GM21717 (cell line): Measurements from ENCODE around the gene GAA.
"Not testable (repeated sequence)": the region's sequence is repeated elsewhere in the genome, so short reads cannot be mapped to it uniquely, and the experiment has no call there.

Experiments
- ATAC-seq: cut with Tn5 transposase; IDR thresholded peaks from one replicate; pipeline ENCODE4 v1.9.1; 2021; ENCODE audit warnings: mild to moderate bottlenecking, moderate library complexity; ENCODE audit not compliant: unreplicated experiment

The GAA gene

GRCh38 chr17:80083136-80083661, 18.2 kb upstream of the GAA start:
- no peak for ATAC-seq

GRCh38 chr17:80084773-80085172, 16.6 kb upstream of the GAA start:
- no peak for ATAC-seq

GRCh38 chr17:80086081-80086480, 15.3 kb upstream of the GAA start:
- ATAC-seq = no peak

GRCh38 chr17:80086616-80087015, 14.8 kb upstream of the GAA start:
- ATAC-seq = no peak

GRCh38 chr17:80087346-80088265, 13.8 kb upstream of the GAA start:
- no peak for ATAC-seq

- no peak for ATAC-seq
Measured at GRCh38 chr17:80089762-80090161, 11.6 kb upstream of the GAA start.

GRCh38 chr17:80090164-80090563, 11.2 kb upstream of the GAA start:
- not testable (repeated sequence) for ATAC-seq

- no peak for ATAC-seq
Measured at GRCh38 chr17:80091376-80091775, 10.0 kb upstream of the GAA start.

- ATAC-seq = no peak
Measured at GRCh38 chr17:80092959-80093358, 8.4 kb upstream of the GAA start.

GRCh38 chr17:80095038-80095843, 6.1 kb upstream of the GAA start:
- ATAC-seq = no peak

GRCh38 chr17:80095844-80096475, 5.4 kb upstream of the GAA start:
- ATAC-seq = no peak

GRCh38 chr17:80096561-80097021, 4.8 kb upstream of the GAA start:
- no peak for ATAC-seq

GRCh38 chr17:80097127-80097621, 4.2 kb upstream of the GAA start:
- no peak for ATAC-seq

- no peak for ATAC-seq
Measured at GRCh38 chr17:80097844-80098691, 3.3 kb upstream of the GAA start.

- no peak for ATAC-seq
Measured at GRCh38 chr17:80099291-80100034, 1.9 kb upstream of the GAA start.

GRCh38 chr17:80100035-80100323, 1.4 kb upstream of the GAA start:
- no peak for ATAC-seq

- ATAC-seq = no peak
Measured at GRCh38 chr17:80101946-80102663, 724 bp downstream of the GAA start.

- no peak for ATAC-seq
Measured at GRCh38 chr17:80102664-80103448, 1.5 kb downstream of the GAA start.
